Stimulated activated CD4-positive, alpha-beta T cell treated with anti-CD3 and anti-CD28 coated beads, Interleukin-12 subunit alpha, Interleukin-12 subunit beta, amount 100 ng/mL, for 24 hours (primary cell): ENCODE measurements around the gene MSX1.

ENCODE experiments used
- DNase-seq, 2 experiments: peaks; one replicate each; pipeline ENCODE4 v3.0.0-alpha.2; 2020; ENCODE audit warnings: low read depth in 2 of 2

The MSX1 gene

GRCh38 chr4:4857809-4858508 is 1.5 kb upstream of the MSX1 start:
- no peak for DNase-seq

- no peak for DNase-seq
Measured at GRCh38 chr4:4858527-4859324, 739 bp upstream of the MSX1 start.

GRCh38 chr4:4859799-4860599 is 534 bp downstream of the MSX1 start:
- DNase-seq: no peak

GRCh38 chr4:4860600-4861389 is 1.3 kb downstream of the MSX1 start:
- DNase-seq: no peak

GRCh38 chr4:4861390-4862018 is 2.0 kb downstream of the MSX1 start:
- no peak for DNase-seq

GRCh38 chr4:4862071-4862551 is 2.6 kb downstream of the MSX1 start:
- no peak for DNase-seq

- DNase-seq: no peak
Measured at GRCh38 chr4:4862665-4863482, 3.4 kb downstream of the MSX1 start.

- DNase-seq: no peak
Measured at GRCh38 chr4:4864443-4864939, 5.0 kb downstream of the MSX1 start.

GRCh38 chr4:4864940-4865704 is 5.7 kb downstream of the MSX1 start:
- DNase-seq: no peak

GRCh38 chr4:4865705-4866123 is 6.2 kb downstream of the MSX1 start:
- DNase-seq: no peak

- no peak for DNase-seq
Measured at GRCh38 chr4:4866124-4866865, 6.8 kb downstream of the MSX1 start.

- DNase-seq: no peak
Measured at GRCh38 chr4:4866866-4867374, 7.5 kb downstream of the MSX1 start.

- DNase-seq: no peak
Measured at GRCh38 chr4:4867375-4868039, 8.0 kb downstream of the MSX1 start.

GRCh38 chr4:4868040-4868757 is 8.7 kb downstream of the MSX1 start:
- DNase-seq: no peak

GRCh38 chr4:4868758-4869723 is 9.6 kb downstream of the MSX1 start:
- DNase-seq: no peak
